HepG2 (cell line): ENCODE data around the gene CLPTM1. TPM values are rescaled to one million over a fixed set of nuclear protein-coding genes. Genes with fewer than 3 reads are reported as not detected.
A peak's percentile ranks its signal among the peaks of the same experiment; 100 is the strongest.

Experiments used
- BORCS8-MEF2B ChIP-seq: sonication (generic); formaldehyde crosslinking; IDR thresholded peaks from 2 replicates; pipeline ENCODE4 v1.8.0; 2022; ENCODE audit warnings: mild to moderate bottlenecking, missing genetic modification reagents
- CEBPB ChIP-seq: IDR thresholded peaks from 2 replicates; pipeline ENCODE4 v1.6.1; 2011; ENCODE audit warnings: low read depth, low read length, improper control_type of control experiment, borderline replicate concordance
- DMAP1 ChIP-seq: IDR thresholded peaks from 2 replicates; pipeline ENCODE4 v1.6.1; 2016
- FOXA3 ChIP-seq: IDR thresholded peaks from 2 replicates; pipeline ENCODE4 v1.6.1; 2016; ENCODE audit warnings: missing genetic modification reagents, missing compliant biosample characterization
- HNF4G ChIP-seq, 2 experiments: sonication (generic) in 1 of 2; formaldehyde crosslinking in 1 of 2; IDR thresholded peaks; 2 replicates each; pipeline versions ENCODE4 v1.4.0 to v1.6.1; 2011 to 2020; ENCODE audit warnings: borderline replicate concordance in 2 of 2, low read depth in 2 of 2, mild to moderate bottlenecking in 2 of 2, low read length in 1 of 2, missing genetic modification reagents in 1 of 2, moderate library complexity in 1 of 2
- IKZF1 ChIP-seq: fragments of 450-650 bp; IDR thresholded peaks from 2 replicates; pipeline ENCODE4 v1.7.1; 2016
- JDP2 ChIP-seq: sonication (generic); formaldehyde crosslinking; IDR thresholded peaks from 2 replicates; pipeline ENCODE4 v1.8.1; 2022; ENCODE audit warnings: missing genetic modification reagents, borderline replicate concordance
- MTF1 ChIP-seq: sonication (generic); formaldehyde crosslinking; IDR thresholded peaks from 2 replicates; pipeline ENCODE4 v1.5.0; 2020; ENCODE audit warnings: missing genetic modification reagents
- NFIC ChIP-seq: IDR thresholded peaks from 2 replicates; pipeline ENCODE4 v1.6.1; 2012; ENCODE audit warnings: mild to moderate bottlenecking, low read length, inconsistent platforms
- RAD51 ChIP-seq: fragments of 450-650 bp; IDR thresholded peaks from 2 replicates; pipeline ENCODE4 v1.6.1; 2016; ENCODE audit warnings: borderline replicate concordance
- REL ChIP-seq: sonication (generic); formaldehyde crosslinking; conservative IDR thresholded peaks from 2 replicates; pipeline ENCODE4 v1.8.0; 2022; ENCODE audit warnings: mild to moderate bottlenecking, missing genetic modification reagents, moderate library complexity
- RFXAP ChIP-seq: sonication (generic); formaldehyde crosslinking; IDR thresholded peaks from 2 replicates; pipeline ENCODE4 v1.4.0; 2020; ENCODE audit warnings: missing genetic modification reagents, borderline replicate concordance
- SMAD1 ChIP-seq: sonication (generic); formaldehyde crosslinking; IDR thresholded peaks from 2 replicates; pipeline ENCODE4 v1.4.0; 2020; ENCODE audit warnings: missing genetic modification reagents, low read depth, mild to moderate bottlenecking, borderline replicate concordance
- ZBTB38 ChIP-seq: sonication (generic); formaldehyde crosslinking; IDR thresholded peaks from 2 replicates; pipeline ENCODE4 v1.5.1; 2020; ENCODE audit warnings: mild to moderate bottlenecking, missing genetic modification reagents
- ZFP82 ChIP-seq: sonication (generic); formaldehyde crosslinking; IDR thresholded peaks from 2 replicates; pipeline ENCODE4 v1.5.1; 2020; ENCODE audit warnings: mild to moderate bottlenecking, missing genetic modification reagents, borderline replicate concordance
- ZFP90 ChIP-seq: sonication (generic); formaldehyde crosslinking; IDR thresholded peaks from 2 replicates; pipeline ENCODE4 v1.8.0; 2022; ENCODE audit warnings: missing genetic modification reagents, mild to moderate bottlenecking, inconsistent platforms, borderline replicate concordance
- ZMYM2 ChIP-seq: sonication (generic); formaldehyde crosslinking; IDR thresholded peaks from 2 replicates; pipeline ENCODE4 v1.8.0; 2022; ENCODE audit warnings: mild to moderate bottlenecking, missing genetic modification reagents
- ZNF12 ChIP-seq: sonication (generic); formaldehyde crosslinking; IDR thresholded peaks from 2 replicates; pipeline ENCODE4 v1.5.0; 2020; ENCODE audit warnings: missing genetic modification reagents
- ZNF121 ChIP-seq: sonication (generic); formaldehyde crosslinking; IDR thresholded peaks from 2 replicates; pipeline ENCODE4 v1.5.0; 2020; ENCODE audit warnings: mild to moderate bottlenecking, missing genetic modification reagents
- ZNF292 ChIP-seq: sonication (generic); formaldehyde crosslinking; IDR thresholded peaks from 2 replicates; pipeline ENCODE4 v1.8.1; 2022; ENCODE audit warnings: mild to moderate bottlenecking, low read depth, missing genetic modification reagents, borderline replicate concordance
- ZNF547 ChIP-seq: sonication (generic); formaldehyde crosslinking; IDR thresholded peaks from 2 replicates; pipeline ENCODE4 v1.5.1; 2020; ENCODE audit warnings: mild to moderate bottlenecking, missing genetic modification reagents
- ZNF550 ChIP-seq: sonication (generic); formaldehyde crosslinking; IDR thresholded peaks from 2 replicates; pipeline ENCODE4 v1.4.0; 2020; ENCODE audit warnings: mild to moderate bottlenecking, missing genetic modification reagents, borderline replicate concordance
- ZNF7 ChIP-seq: IDR thresholded peaks from 2 replicates; pipeline ENCODE4 v1.6.1; 2016; ENCODE audit warnings: missing biosample characterization, missing genetic modification reagents
- ZNF782 ChIP-seq: sonication (generic); formaldehyde crosslinking; IDR thresholded peaks from 2 replicates; pipeline ENCODE4 v1.4.0; 2020; ENCODE audit warnings: missing genetic modification reagents, mild to moderate bottlenecking, borderline replicate concordance
- ZNF891 ChIP-seq: sonication (generic); formaldehyde crosslinking; IDR thresholded peaks from 2 replicates; pipeline ENCODE4 v1.5.0; 2020; ENCODE audit warnings: mild to moderate bottlenecking, missing genetic modification reagents
- polyA plus RNA-seq, 8 experiments: library from polyadenylated mRNA; depleted of rRNA in 3 of 8; stranded (reverse) in 7 of 8; unstranded in 1 of 8; fragments of >200 nt; fragmentation: Illumina TruSeq in 4 of 8; extraction: Trizol in 4 of 8; gene quantifications; 2 replicates each; pipeline versions ENCODE4 v1.2.1 to v1.2.3, GENCODE V29; 2011 to 2016; ENCODE audit warnings: low read depth in 4 of 8, missing spikeins in 1 of 8, mixed read lengths in 1 of 8; ENCODE audit not compliant: insufficient read depth in 1 of 8
- total RNA-seq, 5 experiments: library from RNA; depleted of rRNA; stranded (reverse); fragments of >200 nt; fragmentation: Illumina TruSeq; extraction: Trizol; gene quantifications; 2 replicates each; pipeline ENCODE4 v1.2.3, GENCODE V29; 2016; ENCODE audit warnings: low read depth in 1 of 5
- TF ChIP-seq, protein P1 (sequence below): sonication (generic); formaldehyde crosslinking; IDR thresholded peaks from 2 replicates; pipeline ENCODE4 v1.4.0; 2020; ENCODE audit warnings: missing genetic modification reagents, borderline replicate concordance
- TF ChIP-seq, protein P2 (sequence below): sonication (generic); formaldehyde crosslinking; IDR thresholded peaks from 2 replicates; pipeline ENCODE4 v1.4.0; 2020; ENCODE audit warnings: missing genetic modification reagents
- TF ChIP-seq, protein P3 (sequence below): sonication (generic); formaldehyde crosslinking; IDR thresholded peaks from 2 replicates; pipeline ENCODE4 v1.4.0; 2020; ENCODE audit warnings: mild to moderate bottlenecking, low read depth, missing genetic modification reagents
- TF ChIP-seq, protein P4 (sequence below): sonication (generic); formaldehyde crosslinking; IDR thresholded peaks from 2 replicates; pipeline ENCODE4 v1.5.1; 2020; ENCODE audit warnings: missing genetic modification reagents, mild to moderate bottlenecking, borderline replicate concordance

The CLPTM1 gene
- total and polyA plus RNA-seq, 2 of the 13 experiments (the other 11 are each of a cell fraction or from before 2014, with no cell fraction given) = 34.9 to 42.8 TPM

DNA sequence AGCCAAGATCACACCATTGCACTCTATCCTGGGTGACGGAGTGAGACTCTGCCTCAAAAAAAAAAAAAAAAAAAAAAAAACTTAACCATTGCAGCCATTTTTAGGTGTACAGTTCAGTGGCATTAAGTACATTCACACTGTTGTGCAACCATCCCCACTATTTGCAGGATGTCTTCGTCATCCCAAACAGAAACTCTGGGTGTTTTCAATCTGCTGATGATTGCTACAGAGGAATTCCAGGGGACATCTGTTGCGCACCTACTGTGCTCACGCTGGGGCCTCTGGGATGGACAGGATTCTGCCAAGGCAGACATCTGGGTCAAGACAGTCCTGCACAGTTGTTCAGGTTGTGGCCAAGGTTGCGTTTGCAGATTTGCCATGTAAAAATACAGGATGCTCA is 15.5 kb upstream of the CLPTM1 start (continued):
- TF ChIP-seq, protein P1, sequence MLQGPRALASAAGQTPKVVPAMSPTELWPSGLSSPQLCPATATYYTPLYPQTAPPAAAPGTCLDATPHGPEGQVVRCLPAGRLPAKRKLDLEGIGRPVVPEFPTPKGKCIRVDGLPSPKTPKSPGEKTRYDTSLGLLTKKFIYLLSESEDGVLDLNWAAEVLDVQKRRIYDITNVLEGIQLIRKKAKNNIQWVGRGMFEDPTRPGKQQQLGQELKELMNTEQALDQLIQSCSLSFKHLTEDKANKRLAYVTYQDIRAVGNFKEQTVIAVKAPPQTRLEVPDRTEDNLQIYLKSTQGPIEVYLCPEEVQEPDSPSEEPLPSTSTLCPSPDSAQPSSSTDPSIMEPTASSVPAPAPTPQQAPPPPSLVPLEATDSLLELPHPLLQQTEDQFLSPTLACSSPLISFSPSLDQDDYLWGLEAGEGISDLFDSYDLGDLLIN (CRISPR knock-in tag) = no peak
- TF ChIP-seq ZNF7 (CRISPR knock-in tag) = no peak
- TF ChIP-seq, protein P2, sequence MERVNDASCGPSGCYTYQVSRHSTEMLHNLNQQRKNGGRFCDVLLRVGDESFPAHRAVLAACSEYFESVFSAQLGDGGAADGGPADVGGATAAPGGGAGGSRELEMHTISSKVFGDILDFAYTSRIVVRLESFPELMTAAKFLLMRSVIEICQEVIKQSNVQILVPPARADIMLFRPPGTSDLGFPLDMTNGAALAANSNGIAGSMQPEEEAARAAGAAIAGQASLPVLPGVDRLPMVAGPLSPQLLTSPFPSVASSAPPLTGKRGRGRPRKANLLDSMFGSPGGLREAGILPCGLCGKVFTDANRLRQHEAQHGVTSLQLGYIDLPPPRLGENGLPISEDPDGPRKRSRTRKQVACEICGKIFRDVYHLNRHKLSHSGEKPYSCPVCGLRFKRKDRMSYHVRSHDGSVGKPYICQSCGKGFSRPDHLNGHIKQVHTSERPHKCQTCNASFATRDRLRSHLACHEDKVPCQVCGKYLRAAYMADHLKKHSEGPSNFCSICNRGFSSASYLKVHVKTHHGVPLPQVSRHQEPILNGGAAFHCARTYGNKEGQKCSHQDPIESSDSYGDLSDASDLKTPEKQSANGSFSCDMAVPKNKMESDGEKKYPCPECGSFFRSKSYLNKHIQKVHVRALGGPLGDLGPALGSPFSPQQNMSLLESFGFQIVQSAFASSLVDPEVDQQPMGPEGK = 0 out of 2 replicates have a peak, but pooled peaks have one; percentile 33
- no peak for TF ChIP-seq ZFP82 (CRISPR knock-in tag)
- no peak for TF ChIP-seq ZNF891 (CRISPR knock-in tag)
- TF ChIP-seq ZNF292 (CRISPR knock-in tag) = no peak
- TF ChIP-seq, protein P3, sequence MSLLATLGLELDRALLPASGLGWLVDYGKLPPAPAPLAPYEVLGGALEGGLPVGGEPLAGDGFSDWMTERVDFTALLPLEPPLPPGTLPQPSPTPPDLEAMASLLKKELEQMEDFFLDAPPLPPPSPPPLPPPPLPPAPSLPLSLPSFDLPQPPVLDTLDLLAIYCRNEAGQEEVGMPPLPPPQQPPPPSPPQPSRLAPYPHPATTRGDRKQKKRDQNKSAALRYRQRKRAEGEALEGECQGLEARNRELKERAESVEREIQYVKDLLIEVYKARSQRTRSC (CRISPR knock-in tag) = no peak
- TF ChIP-seq CEBPB = peak; percentile 95
- TF ChIP-seq ZNF550 (CRISPR knock-in tag) = no peak
- TF ChIP-seq ZMYM2 = peak; percentile 56; the same call in 1 of the 2 replicates
- no peak for TF ChIP-seq IKZF1
- no peak for TF ChIP-seq ZNF547
- TF ChIP-seq MTF1 = no peak
- TF ChIP-seq ZNF12 (CRISPR knock-in tag) = no peak; the same call in 1 of the 2 replicates
- no peak for TF ChIP-seq BORCS8-MEF2B (CRISPR knock-in tag)
- no peak for TF ChIP-seq REL (CRISPR knock-in tag)
- TF ChIP-seq SMAD1 (CRISPR knock-in tag) = no peak
- peak; percentile 19; the same call in 1 of the 2 replicates for TF ChIP-seq HNF4G (IDR thresholded peaks at IDR 0.05; ENCODE audit: borderline replicate concordance, low read depth, low read length)
- TF ChIP-seq HNF4G (CRISPR knock-in tag; IDR thresholded peaks at IDR 0.05; ENCODE audit: borderline replicate concordance, low read depth) = no peak
- TF ChIP-seq ZFP90 = no peak
- TF ChIP-seq JDP2 (CRISPR knock-in tag) = no peak
- peak; percentile 48; the same call in 1 of the 2 replicates for TF ChIP-seq FOXA3
- no peak for TF ChIP-seq ZNF121 (CRISPR knock-in tag)
- no peak for TF ChIP-seq RFXAP
- TF ChIP-seq DMAP1 (CRISPR knock-in tag) = no peak
- TF ChIP-seq RAD51 = no peak
- no peak for TF ChIP-seq ZNF782 (CRISPR knock-in tag)
- TF ChIP-seq NFIC = 0 out of 2 replicates have a peak, but pooled peaks have one; percentile 18
- TF ChIP-seq ZBTB38 (CRISPR knock-in tag) = no peak
- TF ChIP-seq, protein P4, sequence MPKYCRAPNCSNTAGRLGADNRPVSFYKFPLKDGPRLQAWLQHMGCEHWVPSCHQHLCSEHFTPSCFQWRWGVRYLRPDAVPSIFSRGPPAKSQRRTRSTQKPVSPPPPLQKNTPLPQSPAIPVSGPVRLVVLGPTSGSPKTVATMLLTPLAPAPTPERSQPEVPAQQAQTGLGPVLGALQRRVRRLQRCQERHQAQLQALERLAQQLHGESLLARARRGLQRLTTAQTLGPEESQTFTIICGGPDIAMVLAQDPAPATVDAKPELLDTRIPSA = no peak
